Activated naive CD4-positive, alpha-beta T cell (primary cell): ENCODE data around the gene EGR1.
"Not testable (repeated sequence)": the region's sequence is repeated elsewhere in the genome, so short reads cannot be mapped to it uniquely, and the experiment has no call there.

Source experiments
- DNase-seq, 4 experiments: peaks; one replicate each; lab custom pipeline; 2025; lab: John Stamatoyannopoulos, UW

Gene EGR1

DNA sequence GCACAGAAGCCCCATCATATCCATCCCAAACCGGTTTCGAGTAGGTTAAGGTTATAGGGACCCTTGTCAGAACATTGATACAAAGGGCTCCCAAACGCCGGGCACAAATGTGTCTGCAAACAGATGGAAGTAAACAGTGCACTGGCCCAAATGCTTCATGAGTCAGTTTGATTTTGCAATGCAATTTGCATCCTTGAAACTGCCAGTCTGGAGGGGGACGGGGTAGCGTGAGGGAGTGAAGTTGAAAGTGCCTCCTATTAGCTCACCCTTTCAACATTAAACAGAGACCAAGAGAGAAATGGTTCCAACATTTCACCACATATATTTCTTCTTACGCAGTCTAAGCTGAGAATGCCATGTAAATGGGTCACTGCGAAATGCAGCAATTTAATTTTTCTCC is 42.2 kb downstream of the EGR1 start:
- not testable (repeated sequence) for DNase-seq

GRCh38 chr5:138508958-138509357 is 43.7 kb downstream of the EGR1 start:
- DNase-seq, result no peak

DNA sequence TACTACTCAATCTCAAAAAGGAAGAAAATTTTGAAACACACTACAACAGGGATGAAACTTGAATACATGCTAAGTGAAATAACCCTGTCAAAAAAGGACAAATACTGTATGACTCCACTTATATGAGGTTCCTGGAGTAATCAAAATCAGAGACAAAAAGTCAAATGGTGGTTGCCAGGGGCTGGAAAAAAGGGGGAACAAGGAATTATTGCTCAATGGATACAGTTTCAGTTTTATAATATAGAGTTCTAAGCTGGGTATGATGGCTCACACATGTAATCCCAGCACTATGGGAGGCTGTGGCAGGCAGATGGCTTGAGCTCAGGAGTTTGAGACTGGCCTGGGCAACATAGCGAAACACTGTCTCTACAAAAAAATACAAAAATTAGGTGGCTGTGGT is 48.7 kb downstream of the EGR1 start:
- DNase-seq, result no peak

DNA sequence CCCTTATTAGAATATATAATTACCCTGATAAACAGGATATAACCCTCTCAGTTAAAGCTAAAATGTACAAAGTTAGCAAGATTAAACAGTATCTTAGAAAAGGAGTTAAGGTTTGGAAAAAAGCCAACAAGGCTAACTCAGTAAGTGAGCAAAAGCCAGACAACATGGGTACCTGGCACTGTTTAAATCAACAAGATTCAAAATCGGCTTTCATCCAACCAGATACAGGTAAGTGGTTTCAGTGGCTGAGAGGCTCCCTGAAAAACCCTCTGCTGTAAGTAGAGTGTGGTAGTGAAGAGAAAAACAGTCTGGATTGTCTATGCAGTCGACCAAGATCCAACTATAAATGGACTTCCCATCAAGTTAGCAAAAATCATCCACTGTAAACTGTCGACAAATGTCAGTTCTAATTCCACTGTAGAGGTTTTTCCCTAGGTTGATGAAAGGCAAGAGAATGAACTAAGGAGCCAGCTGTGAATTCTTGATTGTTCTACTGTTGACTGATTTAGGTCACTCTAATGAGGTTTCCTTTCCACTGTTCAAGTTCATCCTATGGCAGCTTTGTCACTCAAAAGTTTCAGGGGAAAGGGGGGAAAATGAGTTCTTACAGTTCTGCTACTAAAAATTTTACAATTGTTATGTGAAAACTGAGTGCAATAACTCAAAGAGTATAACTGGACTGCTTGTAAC is 50.4 kb downstream of the EGR1 start:
- DNase-seq, result no peak

GRCh38 chr5:138517437-138517836 is 52.2 kb downstream of the EGR1 start:
- DNase-seq, result no peak
